ENCODE data around the gene BNC2. TPM values are rescaled to one million over a fixed set of nuclear protein-coding genes. Genes with fewer than 3 reads are reported as not detected.

Gene BNC2
- total RNA-seq, 1 donor from 2014 or later = 2.4 TPM

DNA sequence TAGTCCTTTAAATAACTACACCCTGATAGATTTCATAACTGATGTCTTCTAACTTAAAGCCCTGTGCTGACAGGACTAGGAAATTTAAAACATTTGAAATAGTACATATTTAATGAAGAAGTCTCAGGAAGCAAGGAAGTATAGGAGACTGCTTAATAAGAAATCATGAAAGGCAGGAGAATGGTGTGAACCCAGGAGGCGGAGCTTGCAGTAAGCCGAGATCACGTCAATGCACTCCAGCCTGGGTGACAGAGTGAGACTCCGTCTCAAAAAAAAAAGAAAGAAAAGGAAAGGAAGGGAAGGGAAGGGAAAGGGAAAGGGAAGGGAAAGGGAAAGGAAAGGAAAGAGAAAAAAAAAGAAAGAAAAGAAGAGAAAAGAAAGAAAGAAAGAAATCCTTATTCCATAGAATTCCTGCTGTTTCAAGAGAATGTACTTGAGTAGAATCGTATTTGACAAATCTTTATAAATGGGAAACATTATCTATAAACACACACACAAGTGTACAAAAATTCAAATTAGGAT, 74.1 kb downstream of the BNC2 start:
- H3K9me3 ChIP-seq (ENCODE audit: low read depth) = no peaks in the 10 kb centered on the region
- TF ChIP-seq EZH2phosphoT487 (IDR thresholded peaks at IDR 0.05) (no peak), EZH2 (IDR thresholded peaks at IDR 0.05) (no peak), CTCF (IDR thresholded peaks at IDR 0.05) (no peak)
- H3K36me3 ChIP-seq = no peaks in the 10 kb centered on the region
- peaks cover 6% of the 10 kb centered on the region for H3F3A ChIP-seq (ENCODE audit: low read depth)
- Mint-ChIP-seq H3K4me1 (peaks cover 16% of the 10 kb centered on the region), H3K36me3 (no peaks in the 10 kb centered on the region), H3K9me3 (no peaks in the 10 kb centered on the region), H3K27me3 (ENCODE audit: insufficient read depth, low read depth) (no peaks in the 10 kb centered on the region), H3K4me3 (no peak overlapping the region), H3K27ac (no peak overlapping the region)
- no peaks in the 10 kb centered on the region for H3K27me3 ChIP-seq
- peaks cover 30% of the 10 kb centered on the region for H3K4me1 ChIP-seq
- no peak overlapping the region for H3K27ac ChIP-seq
- no peaks in the 10 kb centered on the region for H3K79me2 ChIP-seq (ENCODE audit: low read depth)
- no peak overlapping the region for H3K4me2 ChIP-seq
- DNase-seq (ENCODE audit: low spot score) = no peak
- H2AFZ ChIP-seq (replicated peaks) = no peak overlapping the region
- H3K4me3 ChIP-seq = no peak overlapping the region
- H4K20me1 ChIP-seq (ENCODE audit: low read depth) = no peaks in the 10 kb centered on the region
- H3K9ac ChIP-seq = no peak overlapping the region

DNA sequence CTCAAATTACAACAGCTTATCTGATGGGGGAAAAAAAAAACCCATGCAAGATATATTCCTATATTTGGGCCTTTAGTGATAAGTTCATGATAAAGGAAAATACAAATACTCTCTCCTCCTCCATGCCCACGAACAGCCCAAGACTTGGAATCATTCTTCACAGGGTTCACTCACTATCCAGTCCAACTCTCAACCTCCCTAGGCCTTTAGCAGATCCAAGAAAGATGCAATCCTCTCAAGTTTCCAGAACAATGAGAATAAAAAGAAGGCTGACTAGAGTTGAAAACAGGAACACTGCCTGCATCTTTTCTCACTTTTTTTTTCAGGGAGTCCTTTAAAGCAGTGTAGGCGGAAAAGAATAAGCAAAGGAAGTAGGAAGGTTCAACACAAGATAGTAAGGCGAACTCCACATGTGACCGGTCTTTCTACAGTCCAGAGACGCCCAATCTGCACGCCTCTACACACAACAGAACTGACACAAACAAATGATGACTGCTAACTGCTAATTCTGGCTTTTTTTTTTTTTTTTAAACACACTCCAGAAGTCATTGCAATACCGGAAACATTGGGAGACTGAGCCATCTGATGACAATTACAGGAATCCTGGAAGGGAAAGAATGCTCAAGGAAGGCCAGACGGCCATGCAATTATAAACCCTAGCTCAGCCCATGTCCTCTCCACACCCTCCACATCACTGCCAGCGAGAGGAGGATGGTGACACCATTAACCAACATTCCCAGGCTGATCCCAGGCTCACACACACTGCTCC, 75.4 kb downstream of the BNC2 start:
- no peak overlapping the region for H3K9ac ChIP-seq
- H3K4me3 ChIP-seq = no peak overlapping the region
- H3K9me3 ChIP-seq (ENCODE audit: low read depth) = no peaks in the 10 kb centered on the region
- Mint-ChIP-seq H3K4me3 (no peak overlapping the region), H3K4me1 (peaks cover 16% of the 10 kb centered on the region), H3K36me3 (no peaks in the 10 kb centered on the region), H3K27ac (no peak overlapping the region), H3K27me3 (ENCODE audit: insufficient read depth, low read depth) (no peaks in the 10 kb centered on the region), H3K9me3 (no peaks in the 10 kb centered on the region)
- DNase-seq (ENCODE audit: low spot score) = no peak
- H3K4me2 ChIP-seq = no peak overlapping the region
- peak overlapping the region; percentile 12 for H2AFZ ChIP-seq (replicated peaks)
- TF ChIP-seq CTCF (IDR thresholded peaks at IDR 0.05) = no peak
- no peak for TF ChIP-seq EZH2 (IDR thresholded peaks at IDR 0.05)
- no peak for TF ChIP-seq EZH2phosphoT487 (IDR thresholded peaks at IDR 0.05)
- peaks cover 6% of the 10 kb centered on the region for H3F3A ChIP-seq (ENCODE audit: low read depth)
- H4K20me1 ChIP-seq (ENCODE audit: low read depth) = no peaks in the 10 kb centered on the region
- H3K4me1 ChIP-seq = peaks cover 30% of the 10 kb centered on the region
- no peaks in the 10 kb centered on the region for H3K27me3 ChIP-seq
- H3K36me3 ChIP-seq = no peaks in the 10 kb centered on the region
- H3K27ac ChIP-seq = no peak overlapping the region
- no peaks in the 10 kb centered on the region for H3K79me2 ChIP-seq (ENCODE audit: low read depth)

- Histone ChIP-seq H3K4me3 (no peak overlapping the region), H3K4me2 (no peak overlapping the region), H3K9ac (no peak overlapping the region), H3K79me2 (ENCODE audit: low read depth) (no peaks in the 10 kb centered on the region), H3K27ac (no peak overlapping the region), H3K4me1 (peaks cover 30% of the 10 kb centered on the region), H2AFZ (replicated peaks) (no peak overlapping the region), H4K20me1 (ENCODE audit: low read depth) (no peaks in the 10 kb centered on the region), H3K36me3 (no peaks in the 10 kb centered on the region), H3K27me3 (no peaks in the 10 kb centered on the region), H3F3A (ENCODE audit: low read depth) (peaks cover 6% of the 10 kb centered on the region), H3K9me3 (ENCODE audit: low read depth) (no peaks in the 10 kb centered on the region)
- Mint-ChIP-seq H3K27ac (no peak overlapping the region), H3K4me1 (peaks cover 16% of the 10 kb centered on the region), H3K36me3 (no peaks in the 10 kb centered on the region), H3K9me3 (no peaks in the 10 kb centered on the region), H3K27me3 (ENCODE audit: insufficient read depth, low read depth) (peaks cover 2% of the 10 kb centered on the region), H3K4me3 (no peak overlapping the region)
- DNase-seq (ENCODE audit: low spot score) = no peak
- TF ChIP-seq EZH2phosphoT487 (IDR thresholded peaks at IDR 0.05) (no peak), EZH2 (IDR thresholded peaks at IDR 0.05) (no peak), CTCF (IDR thresholded peaks at IDR 0.05) (no peak)
Observed at GRCh38 chr9:16794103-16794502, 76.4 kb downstream of the BNC2 start.
